Body of pancreas (tissue), 4 donors: ENCODE results near the gene LAT.

Experiments
- CTCF ChIP-seq, 7 experiments: fragments of 450-650 bp in 4 of 7; fragments of 200-600 bp in 3 of 7; sonication (generic) in 3 of 7; IDR thresholded peaks; one replicate each; pipeline ENCODE4 v1.5.1; 2016 to 2019; ENCODE audit warnings: antibody characterized with exemption in 7 of 7
- POLR2A ChIP-seq, 3 donors: fragments of 450-650 bp; IDR thresholded peaks; one replicate each; pipeline ENCODE4 v1.6.1; 2016; ENCODE audit warnings: antibody characterized with exemption in 3 of 3, mild to moderate bottlenecking in 2 of 3

- TF ChIP-seq CTCF (IDR thresholded peaks at IDR 0.05) (no peak), POLR2A (IDR thresholded peaks at IDR 0.05) (no peak)
These were observed 41.6 kb upstream of the LAT start for GRCh38 chr16:28943281-28943680.
